Measurements from ENCODE around the gene NFKBIA.

DNA sequence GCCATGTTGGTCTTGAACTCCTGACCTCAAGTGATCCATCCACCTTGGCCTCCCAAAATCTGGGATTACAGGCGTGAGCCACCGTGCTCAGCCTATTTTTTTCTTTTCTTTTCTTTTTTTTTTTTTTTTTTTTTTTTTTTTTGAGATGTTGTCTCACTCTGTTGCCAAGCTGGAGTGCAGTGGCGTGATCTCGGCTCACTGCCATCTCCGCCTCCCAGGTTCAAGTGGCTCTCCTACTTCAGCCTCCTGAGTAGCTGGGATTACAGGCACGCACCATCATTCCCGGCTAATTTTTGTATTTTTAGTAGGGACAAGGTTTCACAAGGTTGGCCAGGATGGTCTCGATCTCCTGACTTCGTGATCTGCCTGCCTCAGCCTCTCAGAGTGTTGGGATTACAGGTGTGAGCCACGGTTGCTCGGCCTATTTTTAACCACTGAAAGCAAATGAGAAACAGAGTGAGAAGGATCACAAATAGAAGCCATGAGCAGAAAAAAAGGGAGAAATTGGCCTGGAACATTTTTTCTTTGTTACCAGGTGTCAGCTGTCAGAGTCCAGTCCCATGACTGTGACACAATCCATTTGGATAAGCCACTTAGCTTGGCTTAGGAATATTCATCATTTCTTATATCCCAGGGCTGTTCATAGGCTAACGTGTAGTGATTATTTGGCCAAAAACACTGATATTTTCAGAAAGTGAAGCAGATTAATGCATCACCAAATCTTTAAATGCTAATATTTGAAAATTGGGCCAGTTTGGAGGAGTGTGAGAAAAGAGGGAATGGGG is 7.9 kb upstream of the NFKBIA start:
- TF ChIP-seq POLR2AphosphoS5 (IDR thresholded peaks at IDR 0.05), result no peak
- TF ChIP-seq, protein P1, sequence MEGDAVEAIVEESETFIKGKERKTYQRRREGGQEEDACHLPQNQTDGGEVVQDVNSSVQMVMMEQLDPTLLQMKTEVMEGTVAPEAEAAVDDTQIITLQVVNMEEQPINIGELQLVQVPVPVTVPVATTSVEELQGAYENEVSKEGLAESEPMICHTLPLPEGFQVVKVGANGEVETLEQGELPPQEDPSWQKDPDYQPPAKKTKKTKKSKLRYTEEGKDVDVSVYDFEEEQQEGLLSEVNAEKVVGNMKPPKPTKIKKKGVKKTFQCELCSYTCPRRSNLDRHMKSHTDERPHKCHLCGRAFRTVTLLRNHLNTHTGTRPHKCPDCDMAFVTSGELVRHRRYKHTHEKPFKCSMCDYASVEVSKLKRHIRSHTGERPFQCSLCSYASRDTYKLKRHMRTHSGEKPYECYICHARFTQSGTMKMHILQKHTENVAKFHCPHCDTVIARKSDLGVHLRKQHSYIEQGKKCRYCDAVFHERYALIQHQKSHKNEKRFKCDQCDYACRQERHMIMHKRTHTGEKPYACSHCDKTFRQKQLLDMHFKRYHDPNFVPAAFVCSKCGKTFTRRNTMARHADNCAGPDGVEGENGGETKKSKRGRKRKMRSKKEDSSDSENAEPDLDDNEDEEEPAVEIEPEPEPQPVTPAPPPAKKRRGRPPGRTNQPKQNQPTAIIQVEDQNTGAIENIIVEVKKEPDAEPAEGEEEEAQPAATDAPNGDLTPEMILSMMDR (IDR thresholded peaks at IDR 0.05), result no peak
- TF ChIP-seq POLR2A (IDR thresholded peaks at IDR 0.05), result no peak
- TF ChIP-seq EP300 (IDR thresholded peaks at IDR 0.05), result no peak
